Measurements from ENCODE around the gene SERPINA5. TPM values are rescaled to one million over a fixed set of nuclear protein-coding genes. Genes with fewer than 3 reads are reported as not detected.

The SERPINA5 gene
- polyA plus RNA-seq, 1 donor from 2014 or later = not detected

DNA sequence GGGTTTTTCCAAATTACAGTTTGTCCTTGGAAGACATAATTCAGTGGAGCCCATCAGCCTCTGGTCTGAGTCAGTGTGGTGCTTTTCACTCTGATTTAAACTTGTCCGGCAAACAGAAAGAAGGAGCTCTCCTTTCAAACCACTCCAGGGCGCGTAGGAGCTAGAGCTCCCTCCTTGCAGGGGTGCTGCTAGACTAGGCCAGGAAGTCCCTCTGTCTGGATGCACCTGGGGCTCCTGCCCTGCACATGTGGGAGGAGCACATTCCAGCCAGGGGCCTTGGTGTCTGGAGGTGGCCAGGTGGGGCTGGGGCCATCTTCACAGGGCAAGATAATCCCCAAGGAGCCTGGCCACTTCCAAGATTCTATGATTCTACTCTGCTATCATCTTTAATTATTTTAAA lies 34.0 kb downstream of the SERPINA5 start:
- Histone ChIP-seq H4K20me1 (ENCODE audit: insufficient read depth) (no peaks in the 10 kb centered on the region), H2AFZ (ENCODE audit: low read depth, low read length) (no peak overlapping the region), H3K4me2 (ENCODE audit: low read length) (no peak overlapping the region), H3K9ac (ENCODE audit: low read length) (no peak overlapping the region), H3K9me3 (ENCODE audit: low read length) (peaks cover 10% of the 10 kb centered on the region), H3K79me2 (replicated peaks; ENCODE audit: insufficient read depth, low read length) (no peaks in the 10 kb centered on the region), H3K4me3 (ENCODE audit: low read length) (no peak overlapping the region), H3K36me3 (ENCODE audit: insufficient read depth, low read length) (no peaks in the 10 kb centered on the region), H3K27me3 (ENCODE audit: insufficient read depth, low read depth, low read length) (no peaks in the 10 kb centered on the region), H3K9me2 (ENCODE audit: insufficient read depth, low read length) (no peaks in the 10 kb centered on the region), H3F3A (ENCODE audit: insufficient read depth, low read length, poor library complexity, severe bottlenecking) (no peaks in the 10 kb centered on the region), H3K27ac (ENCODE audit: low read length) (no peak overlapping the region)
- no peak for TF ChIP-seq SMC3 (conservative IDR thresholded peaks at IDR 0.05; ENCODE audit: poor library complexity)
- TF ChIP-seq, protein P1, sequence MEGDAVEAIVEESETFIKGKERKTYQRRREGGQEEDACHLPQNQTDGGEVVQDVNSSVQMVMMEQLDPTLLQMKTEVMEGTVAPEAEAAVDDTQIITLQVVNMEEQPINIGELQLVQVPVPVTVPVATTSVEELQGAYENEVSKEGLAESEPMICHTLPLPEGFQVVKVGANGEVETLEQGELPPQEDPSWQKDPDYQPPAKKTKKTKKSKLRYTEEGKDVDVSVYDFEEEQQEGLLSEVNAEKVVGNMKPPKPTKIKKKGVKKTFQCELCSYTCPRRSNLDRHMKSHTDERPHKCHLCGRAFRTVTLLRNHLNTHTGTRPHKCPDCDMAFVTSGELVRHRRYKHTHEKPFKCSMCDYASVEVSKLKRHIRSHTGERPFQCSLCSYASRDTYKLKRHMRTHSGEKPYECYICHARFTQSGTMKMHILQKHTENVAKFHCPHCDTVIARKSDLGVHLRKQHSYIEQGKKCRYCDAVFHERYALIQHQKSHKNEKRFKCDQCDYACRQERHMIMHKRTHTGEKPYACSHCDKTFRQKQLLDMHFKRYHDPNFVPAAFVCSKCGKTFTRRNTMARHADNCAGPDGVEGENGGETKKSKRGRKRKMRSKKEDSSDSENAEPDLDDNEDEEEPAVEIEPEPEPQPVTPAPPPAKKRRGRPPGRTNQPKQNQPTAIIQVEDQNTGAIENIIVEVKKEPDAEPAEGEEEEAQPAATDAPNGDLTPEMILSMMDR (IDR thresholded peaks at IDR 0.05; ENCODE audit: poor library complexity, severe bottlenecking) = no peak
- TF ChIP-seq POLR2AphosphoS5 (IDR thresholded peaks at IDR 0.05) = no peak
- TF ChIP-seq TAF1 (IDR thresholded peaks at IDR 0.05; ENCODE audit: low read depth) = no peak
- TF ChIP-seq RAD21 (conservative IDR thresholded peaks at IDR 0.05) = no peak
- no peak for TF ChIP-seq EZH2 (IDR thresholded peaks at IDR 0.05; ENCODE audit: borderline replicate concordance, insufficient read depth, low read length, poor library complexity, severe bottlenecking)

DNA sequence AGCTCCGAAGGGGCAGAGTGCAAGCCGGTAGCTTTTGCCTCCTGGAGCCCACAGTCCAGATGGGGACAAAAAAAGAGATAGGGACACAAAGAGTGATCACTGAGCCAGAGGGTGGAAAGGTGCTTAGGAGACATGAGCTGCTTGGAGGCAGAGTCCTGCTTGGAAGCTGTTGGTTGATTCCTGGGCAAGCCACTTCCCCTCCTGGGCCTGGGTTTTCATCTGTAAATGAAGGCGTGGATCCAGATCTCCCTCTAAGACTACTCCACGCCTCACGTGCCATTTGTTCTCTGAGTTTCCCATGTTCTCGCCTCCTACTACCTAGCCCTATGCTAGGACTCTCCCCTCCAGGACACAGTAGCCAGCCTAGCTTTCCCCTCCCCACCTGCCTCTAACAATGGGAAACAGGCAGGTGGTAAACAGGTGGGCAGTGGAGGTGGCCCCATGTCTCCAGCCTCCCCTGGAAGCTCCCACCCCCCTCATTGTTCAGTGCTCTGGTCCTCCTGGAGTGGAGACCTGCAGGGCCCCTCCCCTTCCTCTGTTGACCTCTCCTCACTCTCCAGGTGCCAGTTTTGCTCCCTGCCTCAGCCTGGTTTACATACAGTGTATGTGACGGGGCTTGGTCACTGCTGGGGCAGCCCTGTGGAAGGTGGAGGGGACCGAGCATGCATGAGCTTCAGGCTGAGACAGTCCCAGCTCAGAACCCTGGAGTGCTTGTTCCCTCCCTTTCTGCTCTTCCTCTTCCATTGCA lies 34.8 kb downstream of the SERPINA5 start:
- Histone ChIP-seq H3K27ac (ENCODE audit: low read length) (no peak overlapping the region), H3K9ac (ENCODE audit: low read length) (no peak overlapping the region), H3K9me2 (ENCODE audit: insufficient read depth, low read length) (no peaks in the 10 kb centered on the region), H3K36me3 (ENCODE audit: insufficient read depth, low read length) (no peaks in the 10 kb centered on the region), H4K20me1 (ENCODE audit: insufficient read depth) (no peaks in the 10 kb centered on the region), H3K4me3 (ENCODE audit: low read length) (no peak overlapping the region), H3K27me3 (ENCODE audit: insufficient read depth, low read depth, low read length) (no peaks in the 10 kb centered on the region), H3K9me3 (ENCODE audit: low read length) (peaks cover 10% of the 10 kb centered on the region), H2AFZ (ENCODE audit: low read depth, low read length) (no peak overlapping the region), H3K79me2 (replicated peaks; ENCODE audit: insufficient read depth, low read length) (no peaks in the 10 kb centered on the region), H3K4me2 (ENCODE audit: low read length) (no peak overlapping the region), H3F3A (ENCODE audit: insufficient read depth, low read length, poor library complexity, severe bottlenecking) (no peaks in the 10 kb centered on the region)
- TF ChIP-seq SMC3 (conservative IDR thresholded peaks at IDR 0.05; ENCODE audit: poor library complexity) (no peak), MXI1 (conservative IDR thresholded peaks at IDR 0.05; ENCODE audit: poor library complexity, severe bottlenecking) (no peak), EZH2 (IDR thresholded peaks at IDR 0.05; ENCODE audit: borderline replicate concordance, insufficient read depth, low read length, poor library complexity, severe bottlenecking) (no peak), EP300 (conservative IDR thresholded peaks at IDR 0.05; ENCODE audit: poor library complexity, severe bottlenecking) (no peak), TAF1 (IDR thresholded peaks at IDR 0.05; ENCODE audit: low read depth) (no peak), RAD21 (conservative IDR thresholded peaks at IDR 0.05) (no peak), POLR2AphosphoS5 (IDR thresholded peaks at IDR 0.05) (no peak)
- TF ChIP-seq, protein P2, sequence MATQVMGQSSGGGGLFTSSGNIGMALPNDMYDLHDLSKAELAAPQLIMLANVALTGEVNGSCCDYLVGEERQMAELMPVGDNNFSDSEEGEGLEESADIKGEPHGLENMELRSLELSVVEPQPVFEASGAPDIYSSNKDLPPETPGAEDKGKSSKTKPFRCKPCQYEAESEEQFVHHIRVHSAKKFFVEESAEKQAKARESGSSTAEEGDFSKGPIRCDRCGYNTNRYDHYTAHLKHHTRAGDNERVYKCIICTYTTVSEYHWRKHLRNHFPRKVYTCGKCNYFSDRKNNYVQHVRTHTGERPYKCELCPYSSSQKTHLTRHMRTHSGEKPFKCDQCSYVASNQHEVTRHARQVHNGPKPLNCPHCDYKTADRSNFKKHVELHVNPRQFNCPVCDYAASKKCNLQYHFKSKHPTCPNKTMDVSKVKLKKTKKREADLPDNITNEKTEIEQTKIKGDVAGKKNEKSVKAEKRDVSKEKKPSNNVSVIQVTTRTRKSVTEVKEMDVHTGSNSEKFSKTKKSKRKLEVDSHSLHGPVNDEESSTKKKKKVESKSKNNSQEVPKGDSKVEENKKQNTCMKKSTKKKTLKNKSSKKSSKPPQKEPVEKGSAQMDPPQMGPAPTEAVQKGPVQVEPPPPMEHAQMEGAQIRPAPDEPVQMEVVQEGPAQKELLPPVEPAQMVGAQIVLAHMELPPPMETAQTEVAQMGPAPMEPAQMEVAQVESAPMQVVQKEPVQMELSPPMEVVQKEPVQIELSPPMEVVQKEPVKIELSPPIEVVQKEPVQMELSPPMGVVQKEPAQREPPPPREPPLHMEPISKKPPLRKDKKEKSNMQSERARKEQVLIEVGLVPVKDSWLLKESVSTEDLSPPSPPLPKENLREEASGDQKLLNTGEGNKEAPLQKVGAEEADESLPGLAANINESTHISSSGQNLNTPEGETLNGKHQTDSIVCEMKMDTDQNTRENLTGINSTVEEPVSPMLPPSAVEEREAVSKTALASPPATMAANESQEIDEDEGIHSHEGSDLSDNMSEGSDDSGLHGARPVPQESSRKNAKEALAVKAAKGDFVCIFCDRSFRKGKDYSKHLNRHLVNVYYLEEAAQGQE (IDR thresholded peaks at IDR 0.05; ENCODE audit: borderline replicate concordance) = no peak
- TF ChIP-seq, protein P1 (IDR thresholded peaks at IDR 0.05; ENCODE audit: poor library complexity, severe bottlenecking) = no peak
